Measurements from ENCODE around the gene KAT6B.

The KAT6B gene

DNA sequence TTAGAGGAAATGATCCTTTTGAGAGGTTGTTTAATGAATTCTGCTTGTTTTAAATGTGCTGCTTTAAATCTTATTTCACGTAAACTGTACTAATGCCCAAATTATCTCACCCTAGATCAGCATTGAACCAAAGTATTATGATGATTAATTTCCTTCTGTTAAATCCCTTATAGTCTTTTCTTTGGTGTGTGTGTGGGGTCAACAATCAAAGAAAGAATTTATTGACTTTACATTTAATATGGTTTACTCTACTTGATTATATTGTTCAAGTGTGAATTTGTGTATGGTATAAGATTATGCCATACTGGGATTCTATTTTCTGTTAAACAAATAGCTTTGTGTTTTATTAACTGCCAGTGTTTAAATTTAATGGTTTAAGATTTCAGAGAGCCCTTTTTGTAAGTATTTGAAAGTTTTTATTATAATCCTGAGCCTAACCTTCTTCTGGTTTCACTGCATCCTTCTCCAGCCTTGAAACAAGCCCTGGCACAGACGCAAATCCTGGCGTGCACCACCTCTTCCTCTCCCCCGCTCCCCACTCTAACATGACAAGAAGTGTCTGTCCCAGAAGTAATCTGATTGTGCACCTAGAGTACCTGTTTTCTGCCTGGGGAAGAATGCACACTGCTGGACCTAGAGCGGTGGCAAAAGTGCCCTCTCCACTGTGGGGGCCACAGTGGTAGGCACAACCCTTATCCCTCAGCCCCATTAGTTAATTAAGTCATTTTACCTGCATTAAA is 70.6 kb downstream of the KAT6B start:
- ChIA-PET POLR2A (no interaction called here), CTCF (interaction anchor here (0.8 kb wide), 1 partner anchor 11 kb away, joined by 3 read pairs; no protein-coding TSS in a partner anchor)
- no peak overlapping the region for H3K4me3 ChIP-seq (ENCODE audit: low read depth, low read length)
- DNase-seq (ENCODE audit: low read depth, low spot score) = no peak
- TF ChIP-seq, protein P1, sequence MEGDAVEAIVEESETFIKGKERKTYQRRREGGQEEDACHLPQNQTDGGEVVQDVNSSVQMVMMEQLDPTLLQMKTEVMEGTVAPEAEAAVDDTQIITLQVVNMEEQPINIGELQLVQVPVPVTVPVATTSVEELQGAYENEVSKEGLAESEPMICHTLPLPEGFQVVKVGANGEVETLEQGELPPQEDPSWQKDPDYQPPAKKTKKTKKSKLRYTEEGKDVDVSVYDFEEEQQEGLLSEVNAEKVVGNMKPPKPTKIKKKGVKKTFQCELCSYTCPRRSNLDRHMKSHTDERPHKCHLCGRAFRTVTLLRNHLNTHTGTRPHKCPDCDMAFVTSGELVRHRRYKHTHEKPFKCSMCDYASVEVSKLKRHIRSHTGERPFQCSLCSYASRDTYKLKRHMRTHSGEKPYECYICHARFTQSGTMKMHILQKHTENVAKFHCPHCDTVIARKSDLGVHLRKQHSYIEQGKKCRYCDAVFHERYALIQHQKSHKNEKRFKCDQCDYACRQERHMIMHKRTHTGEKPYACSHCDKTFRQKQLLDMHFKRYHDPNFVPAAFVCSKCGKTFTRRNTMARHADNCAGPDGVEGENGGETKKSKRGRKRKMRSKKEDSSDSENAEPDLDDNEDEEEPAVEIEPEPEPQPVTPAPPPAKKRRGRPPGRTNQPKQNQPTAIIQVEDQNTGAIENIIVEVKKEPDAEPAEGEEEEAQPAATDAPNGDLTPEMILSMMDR (IDR thresholded peaks at IDR 0.05; ENCODE audit: insufficient read depth, low read length, missing control alignments) = no peak

DNA sequence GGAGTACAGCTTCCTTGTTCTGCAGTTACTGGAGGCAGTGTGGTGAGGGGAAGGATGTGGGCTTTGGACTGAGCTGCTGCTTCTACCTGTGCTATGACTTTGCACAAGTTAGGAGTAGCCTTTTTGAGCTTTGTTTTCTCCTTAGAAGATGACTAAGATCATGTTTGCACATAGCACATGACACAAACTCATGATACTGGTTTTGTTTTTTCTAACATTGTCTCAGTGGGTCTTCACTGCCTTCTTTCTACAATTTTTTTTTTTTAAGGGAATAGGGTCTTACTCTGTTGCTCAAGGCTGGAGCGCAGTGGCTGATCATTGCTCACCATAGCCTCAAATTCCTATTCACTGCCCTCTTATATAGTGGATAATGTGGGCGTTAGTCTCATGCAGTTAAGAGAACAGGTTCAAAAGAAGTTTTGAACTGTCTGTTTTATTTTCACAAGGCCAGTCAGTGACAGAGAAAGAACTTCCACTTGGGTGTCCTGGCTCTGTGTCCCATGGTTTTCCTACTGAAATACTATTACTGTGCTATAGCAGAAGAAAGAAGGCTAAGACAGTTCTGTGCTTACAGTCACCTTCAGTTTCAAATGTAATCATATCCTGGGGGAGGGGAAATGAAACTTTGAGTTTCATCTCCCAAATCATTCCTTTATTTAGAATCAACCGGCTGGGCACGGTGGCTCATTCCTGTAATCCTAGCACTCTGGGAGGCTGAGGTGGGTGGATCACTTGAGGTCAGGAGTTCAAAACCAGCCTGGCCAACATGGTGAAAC is 72.0 kb downstream of the KAT6B start:
- POLR2A ChIA-PET = no interaction called here
- H3K4me3 ChIP-seq (ENCODE audit: low read depth, low read length) = no peak overlapping the region
- TF ChIP-seq, protein P1 (IDR thresholded peaks at IDR 0.05; ENCODE audit: insufficient read depth, low read length, missing control alignments) = no peak
- CTCF ChIA-PET = interaction anchor here (0.6 to 0.8 kb wide), 2 partner anchors 12 to 128 kb away, joined by 3 read pairs; no protein-coding TSS in a partner anchor
- DNase-seq (ENCODE audit: low read depth, low spot score) = no peak

DNA sequence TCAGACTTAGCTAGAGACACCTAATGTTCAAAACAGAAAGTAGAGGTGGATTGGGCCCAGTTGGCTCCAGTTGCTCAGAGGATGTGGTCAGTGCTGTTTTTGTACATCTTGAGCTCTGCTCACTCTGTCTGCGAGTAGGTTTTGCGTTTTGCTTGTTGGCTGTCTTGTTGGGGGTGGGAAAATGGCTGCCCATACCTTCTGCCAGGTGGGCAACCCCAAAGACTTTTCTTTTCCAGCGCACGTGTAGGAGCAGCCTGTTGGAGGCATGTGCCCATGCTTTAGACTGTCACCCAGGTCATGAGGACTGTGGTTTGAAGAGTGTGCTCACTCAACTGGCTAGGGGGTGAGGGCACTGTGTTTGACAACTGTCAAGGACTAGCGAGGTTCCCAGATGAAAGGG is 73.9 kb downstream of the KAT6B start:
- H3K4me3 ChIP-seq (ENCODE audit: low read depth, low read length) = no peak overlapping the region
- ChIA-PET CTCF (no interaction called here), POLR2A (no interaction called here)
- TF ChIP-seq, protein P1 (IDR thresholded peaks at IDR 0.05; ENCODE audit: insufficient read depth, low read length, missing control alignments) = no peak
- no peak for DNase-seq (ENCODE audit: low read depth, low spot score)

DNA sequence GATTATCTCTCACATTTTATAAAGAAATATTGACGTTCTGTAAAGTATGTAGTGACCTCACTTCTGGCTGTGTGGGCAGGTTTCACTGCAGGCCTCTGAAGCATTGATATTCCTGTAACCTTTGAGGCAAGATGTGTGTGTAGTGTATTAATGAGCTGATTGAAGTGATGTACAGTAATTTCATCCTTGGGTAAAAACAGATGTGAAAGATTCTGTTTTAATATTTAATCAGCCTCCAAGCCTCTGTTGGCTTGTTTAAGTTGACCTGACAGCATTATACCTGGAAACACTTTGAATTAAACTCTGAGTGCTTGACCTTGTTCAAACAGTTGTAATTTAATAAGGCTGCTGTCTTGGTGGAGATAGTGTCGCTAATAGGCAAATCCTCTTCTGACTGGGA is 74.9 kb downstream of the KAT6B start:
- TF ChIP-seq, protein P1 (IDR thresholded peaks at IDR 0.05; ENCODE audit: insufficient read depth, low read length, missing control alignments) = no peak
- H3K4me3 ChIP-seq (ENCODE audit: low read depth, low read length) = no peak overlapping the region
- POLR2A ChIA-PET = no interaction called here
- no peak for DNase-seq (ENCODE audit: low read depth, low spot score)
- CTCF ChIA-PET = no interaction called here

DNA sequence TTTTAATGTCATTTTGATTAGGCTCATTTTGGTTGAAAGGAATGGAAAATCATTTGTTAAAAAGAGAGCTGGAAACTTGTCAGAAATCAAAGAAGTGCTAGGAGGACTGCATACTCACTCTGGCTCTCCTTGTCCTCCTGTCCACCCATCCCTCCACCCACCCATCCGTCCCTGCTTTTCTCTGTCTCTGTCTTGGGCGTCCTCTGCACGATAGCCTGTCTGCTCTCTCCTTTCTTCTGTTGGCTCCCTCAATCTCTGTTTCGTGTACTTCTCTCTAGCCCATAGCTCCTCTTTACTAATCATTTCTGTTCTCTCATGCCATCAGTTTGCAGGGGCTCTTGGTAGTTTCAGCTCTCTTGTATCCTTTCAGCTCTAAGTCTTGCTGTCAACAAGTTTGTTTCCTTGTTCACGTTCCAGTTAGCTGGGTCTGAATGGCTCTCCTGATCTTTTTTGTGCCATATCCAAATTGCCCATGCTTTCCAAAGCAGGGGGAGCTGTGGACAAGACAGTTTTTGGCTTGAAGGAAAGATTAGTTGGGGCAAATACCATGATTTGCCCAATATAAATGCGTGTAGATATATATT is 75.6 kb downstream of the KAT6B start:
- DNase-seq (ENCODE audit: low read depth, low spot score) = no peak
- POLR2A ChIA-PET = no interaction called here
- TF ChIP-seq, protein P1 (IDR thresholded peaks at IDR 0.05; ENCODE audit: insufficient read depth, low read length, missing control alignments) = no peak
- CTCF ChIA-PET = interaction anchor here (1.9 kb wide), 1 partner anchor 13 kb away, joined by 4 read pairs; no protein-coding TSS in a partner anchor
- H3K4me3 ChIP-seq (ENCODE audit: low read depth, low read length) = no peak overlapping the region

DNA sequence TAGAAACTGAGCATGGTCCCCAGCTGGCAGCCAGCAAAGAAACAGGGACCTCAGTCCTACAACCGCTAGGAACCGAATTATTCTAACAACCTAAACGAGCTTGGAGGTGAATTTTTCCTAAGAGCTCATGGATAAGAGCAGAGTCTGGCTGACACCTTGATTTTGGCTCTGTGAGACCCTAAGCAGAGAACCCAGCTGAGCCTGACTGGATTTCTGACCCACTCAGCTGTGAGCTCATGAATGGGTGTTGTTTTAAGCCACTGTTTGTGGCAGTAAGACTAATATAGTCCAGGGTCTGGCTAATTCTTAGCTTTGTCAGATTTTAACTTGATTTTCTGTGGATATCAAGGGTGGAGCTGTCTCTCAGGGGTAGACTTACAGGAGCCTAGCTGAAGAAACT is 77.1 kb downstream of the KAT6B start:
- POLR2A ChIA-PET = no interaction called here
- no peak overlapping the region for H3K4me3 ChIP-seq (ENCODE audit: low read depth, low read length)
- DNase-seq (ENCODE audit: low read depth, low spot score) = no peak
- TF ChIP-seq, protein P1 (IDR thresholded peaks at IDR 0.05; ENCODE audit: insufficient read depth, low read length, missing control alignments) = no peak
- CTCF ChIA-PET = interaction anchor here (1.9 kb wide), 1 partner anchor 15 kb away, joined by 4 read pairs; no protein-coding TSS in a partner anchor
